ENCODE measurements around the gene GARIN5B. TPM values are rescaled to one million over a fixed set of nuclear protein-coding genes. Genes with fewer than 3 reads are reported as not detected.
A peak's percentile ranks its signal among the peaks of the same experiment; 100 is the strongest.

The GARIN5B gene
- total and polyA plus RNA-seq, 9 donors = not detected

GRCh38 chr19:55350620-55351315 lies 12.3 kb downstream of the GARIN5B start:
- H3K4me3 ChIP-seq = no peak overlapping the region
- intact Hi-C loops (cut with DNase I) = no loop called here
- H3K27ac ChIP-seq = no peak overlapping the region
- H3K27me3 ChIP-seq = no peaks in the 10 kb centered on the region
- DNase-seq = no peak
- H3K36me3 ChIP-seq = no peaks in the 10 kb centered on the region
- no peaks in the 10 kb centered on the region for H3K9me3 ChIP-seq
- 66 to 69% (median 68%) methylated on average over 11 of the region's 11 CpGs for WGBS, 3 donors
- TF ChIP-seq EP300 (IDR thresholded peaks at IDR 0.05) (no peak), CTCF (IDR thresholded peaks at IDR 0.05) (no peak), POLR2A (IDR thresholded peaks at IDR 0.05) (no peak)
- H3K4me1 ChIP-seq (ENCODE audit: insufficient read depth) = no peaks in the 10 kb centered on the region

GRCh38 chr19:55348317-55349034 lies 14.6 kb downstream of the GARIN5B start:
- DNase-seq = no peak
- no peaks in the 10 kb centered on the region for H3K4me1 ChIP-seq (ENCODE audit: insufficient read depth)
- 57 to 63% (median 58%) methylated on average over 22 of the region's 22 CpGs for WGBS, 3 donors

GRCh38 chr19:55347442-55348009 lies 15.5 kb downstream of the GARIN5B start:
- Histone ChIP-seq H3K27me3 (no peaks in the 10 kb centered on the region), H3K4me3 (no peak overlapping the region), H3K27ac (no peak overlapping the region), H3K36me3 (no peaks in the 10 kb centered on the region), H3K4me1 (ENCODE audit: insufficient read depth) (no peaks in the 10 kb centered on the region), H3K9me3 (no peaks in the 10 kb centered on the region)
- 70 to 75% (median 72%) methylated on average over 10 of the region's 10 CpGs for WGBS, 3 donors
- intact Hi-C loops (cut with DNase I) = no loop called here
- no peak for DNase-seq
- TF ChIP-seq CTCF (IDR thresholded peaks at IDR 0.05) (no peak), EP300 (IDR thresholded peaks at IDR 0.05) (no peak), POLR2A (IDR thresholded peaks at IDR 0.05) (no peak)

More at GRCh38 chr19:55348317-55349034, 14.6 kb downstream of the GARIN5B start:
- Histone ChIP-seq H3K36me3 (no peaks in the 10 kb centered on the region), H3K27me3 (no peaks in the 10 kb centered on the region), H3K27ac (no peak overlapping the region), H3K9me3 (no peaks in the 10 kb centered on the region), H3K4me3 (no peak overlapping the region)
- intact Hi-C loops (cut with DNase I) = no loop called here
- TF ChIP-seq CTCF (IDR thresholded peaks at IDR 0.05) (no peak), POLR2A (IDR thresholded peaks at IDR 0.05) (no peak), EP300 (IDR thresholded peaks at IDR 0.05) (no peak)

- peak in 1 of 5 donors; percentile 21 for DNase-seq
- Histone ChIP-seq H3K4me3 (no peak overlapping the region), H3K27ac (no peak overlapping the region), H3K27me3 (no peaks in the 10 kb centered on the region), H3K36me3 (no peaks in the 10 kb centered on the region), H3K9me3 (no peaks in the 10 kb centered on the region), H3K4me1 (ENCODE audit: insufficient read depth) (no peaks in the 10 kb centered on the region)
- intact Hi-C loops (cut with DNase I) = no loop called here
- WGBS, 3 donors = 80 to 82% (median 82%) methylated on average over 37 to 41 of the region's 41 CpGs
- no peak for TF ChIP-seq POLR2A (IDR thresholded peaks at IDR 0.05)
- TF ChIP-seq CTCF (IDR thresholded peaks at IDR 0.05) = no peak
- no peak for TF ChIP-seq EP300 (IDR thresholded peaks at IDR 0.05)
These were observed 16.2 kb downstream of the GARIN5B start for GRCh38 chr19:55346725-55347441.

All from ovary (tissue), 9 donors.